HepG2 (cell line): ENCODE measurements around the gene MTX1. TPM values are rescaled to one million over a fixed set of nuclear protein-coding genes. Genes with fewer than 3 reads are reported as not detected.

Experiments used
- ATM ChIP-seq: fragments of 450-650 bp; IDR thresholded peaks from 2 replicates; pipeline ENCODE4 v1.7.1; 2017; ENCODE audit warnings: mild to moderate bottlenecking, borderline replicate concordance
- BORCS8-MEF2B ChIP-seq: sonication (generic); formaldehyde crosslinking; IDR thresholded peaks from 2 replicates; pipeline ENCODE4 v1.8.0; 2022; ENCODE audit warnings: mild to moderate bottlenecking, missing genetic modification reagents
- CCDC6 ChIP-seq: sonication (generic); formaldehyde crosslinking; IDR thresholded peaks from 2 replicates; pipeline ENCODE4 v1.8.1; 2022; ENCODE audit warnings: mild to moderate bottlenecking, missing genetic modification reagents, moderate library complexity
- DZIP1 ChIP-seq: sonication (generic); formaldehyde crosslinking; IDR thresholded peaks from 2 replicates; pipeline ENCODE4 v1.5.0; 2020; ENCODE audit warnings: mild to moderate bottlenecking, missing genetic modification reagents
- EEA1 ChIP-seq: sonication (generic); formaldehyde crosslinking; IDR thresholded peaks from 2 replicates; pipeline ENCODE4 v1.5.1; 2020; ENCODE audit warnings: mild to moderate bottlenecking, missing genetic modification reagents, borderline replicate concordance
- HDAC1 ChIP-seq: sonication (generic); formaldehyde crosslinking; IDR thresholded peaks from 2 replicates; pipeline ENCODE4 v1.5.1; 2020; ENCODE audit warnings: mild to moderate bottlenecking, missing genetic modification reagents
- HINFP ChIP-seq: sonication (generic); formaldehyde crosslinking; IDR thresholded peaks from 2 replicates; pipeline ENCODE4 v1.4.0; 2020; ENCODE audit warnings: low read depth, mild to moderate bottlenecking, missing genetic modification reagents
- HMGXB3 ChIP-seq: sonication (generic); formaldehyde crosslinking; IDR thresholded peaks from 2 replicates; pipeline ENCODE4 v1.4.0; 2020; ENCODE audit warnings: missing genetic modification reagents, borderline replicate concordance
- MXD1 ChIP-seq: sonication (generic); formaldehyde crosslinking; IDR thresholded peaks from 2 replicates; pipeline ENCODE4 v1.4.0; 2020; ENCODE audit warnings: mild to moderate bottlenecking, missing genetic modification reagents
- PRPF4 ChIP-seq: fragments of 200-400 bp; formaldehyde crosslinking; IDR thresholded peaks from 2 replicates; pipeline ENCODE4 v1.6.1; 2016; ENCODE audit warnings: low read length, low read depth; ENCODE audit not compliant: poor library complexity, severe bottlenecking
- RAD21 ChIP-seq: fragments of 450-650 bp; formaldehyde crosslinking; IDR thresholded peaks from 2 replicates; pipeline ENCODE4 v1.5.0; 2020; ENCODE audit warnings: mild to moderate bottlenecking
- RBAK ChIP-seq: sonication (generic); formaldehyde crosslinking; IDR thresholded peaks from 2 replicates; pipeline ENCODE4 v1.5.1; 2020; ENCODE audit warnings: mild to moderate bottlenecking, missing genetic modification reagents
- SOX5 ChIP-seq: IDR thresholded peaks from 2 replicates; pipeline ENCODE4 v1.6.1; 2016; ENCODE audit warnings: borderline replicate concordance
- SRSF9 ChIP-seq: fragments of 200-400 bp; formaldehyde crosslinking; IDR thresholded peaks from 2 replicates; pipeline ENCODE4 v1.6.1; 2018; ENCODE audit warnings: borderline replicate concordance, mild to moderate bottlenecking, low read depth, low read length; ENCODE audit not compliant: insufficient read depth, poor library complexity, severe bottlenecking
- ZBTB21 ChIP-seq: sonication (generic); formaldehyde crosslinking; IDR thresholded peaks from 2 replicates; pipeline ENCODE4 v1.4.0; 2020; ENCODE audit warnings: missing genetic modification reagents
- ZMYM3 ChIP-seq: sonication (generic); formaldehyde crosslinking; IDR thresholded peaks from 2 replicates; pipeline ENCODE4 v1.5.1; 2020; ENCODE audit warnings: mild to moderate bottlenecking, missing genetic modification reagents
- ZNF251 ChIP-seq: sonication (generic); formaldehyde crosslinking; IDR thresholded peaks from 2 replicates; pipeline ENCODE4 v1.9.0; 2021; ENCODE audit warnings: mild to moderate bottlenecking, missing genetic modification reagents
- ZNF333 ChIP-seq: sonication (generic); formaldehyde crosslinking; IDR thresholded peaks from 2 replicates; pipeline ENCODE4 v1.4.0; 2020; ENCODE audit warnings: mild to moderate bottlenecking, missing genetic modification reagents, borderline replicate concordance
- ZNF501 ChIP-seq: sonication (generic); formaldehyde crosslinking; IDR thresholded peaks from 2 replicates; pipeline ENCODE4 v1.5.1; 2020; ENCODE audit warnings: mild to moderate bottlenecking, moderate library complexity, missing genetic modification reagents
- ZSCAN30 ChIP-seq: sonication (generic); formaldehyde crosslinking; IDR thresholded peaks from 2 replicates; pipeline ENCODE4 v1.5.0; 2020; ENCODE audit warnings: mild to moderate bottlenecking, missing genetic modification reagents
- polyA plus RNA-seq, 8 experiments: library from polyadenylated mRNA; depleted of rRNA in 3 of 8; stranded (reverse) in 7 of 8; unstranded in 1 of 8; fragments of >200 nt; fragmentation: Illumina TruSeq in 4 of 8; extraction: Trizol in 4 of 8; gene quantifications; 2 replicates each; pipeline versions ENCODE4 v1.2.1 to v1.2.3, GENCODE V29; 2011 to 2016; ENCODE audit warnings: low read depth in 4 of 8, missing spikeins in 1 of 8, mixed read lengths in 1 of 8; ENCODE audit not compliant: insufficient read depth in 1 of 8
- total RNA-seq, 5 experiments: library from RNA; depleted of rRNA; stranded (reverse); fragments of >200 nt; fragmentation: Illumina TruSeq; extraction: Trizol; gene quantifications; 2 replicates each; pipeline ENCODE4 v1.2.3, GENCODE V29; 2016; ENCODE audit warnings: low read depth in 1 of 5

Gene MTX1
- total and polyA plus RNA-seq, 2 of the 13 experiments (the other 11 are each of a cell fraction or from before 2014, with no cell fraction given), result 64.5 to 72.6 TPM

GRCh38 chr1:155167166-155168104, 41.1 kb upstream of the MTX1 start (continued):
- TF ChIP-seq ZNF251, result no peak
- peak; percentile 66; the same call in 1 of the 2 replicates for TF ChIP-seq HMGXB3
- TF ChIP-seq SRSF9, result no peak
- TF ChIP-seq EEA1 (CRISPR knock-in tag), result no peak
- no peak for TF ChIP-seq ATM
- TF ChIP-seq BORCS8-MEF2B (CRISPR knock-in tag), result no peak
- 0 out of 2 replicates have a peak, but pooled peaks have one; percentile 1 for TF ChIP-seq ZNF333 (CRISPR knock-in tag)
- TF ChIP-seq HDAC1 (CRISPR knock-in tag), result no peak
- TF ChIP-seq ZMYM3, result no peak; the same call in 1 of the 2 replicates
- TF ChIP-seq HINFP, result no peak
- no peak; the same call in 1 of the 2 replicates for TF ChIP-seq MXD1
- TF ChIP-seq ZSCAN30 (CRISPR knock-in tag), result no peak
- TF ChIP-seq RAD21 (CRISPR knock-in tag), result peak; percentile 97
- no peak for TF ChIP-seq PRPF4
- no peak for TF ChIP-seq RBAK
- TF ChIP-seq ZBTB21 (CRISPR knock-in tag), result no peak
- 0 out of 2 replicates have a peak, but pooled peaks have one; percentile 32 for TF ChIP-seq ZNF501 (CRISPR knock-in tag)
- TF ChIP-seq CCDC6 (CRISPR knock-in tag), result no peak
- TF ChIP-seq DZIP1, result no peak
- TF ChIP-seq SOX5, result no peak
